NCI-H748 (cell line): ENCODE results near the gene DNAJC1.
"Not testable (repeated sequence)": the region's sequence is repeated elsewhere in the genome, so short reads cannot be mapped to it uniquely, and the experiment has no call there.

Source experiments
- DNase-seq: peaks from one replicate; lab custom pipeline; 2025; ENCODE audit not compliant: unreplicated experiment; lab: John Stamatoyannopoulos, UW

Gene DNAJC1

GRCh38 chr10:21910798-21911197, 92.7 kb downstream of the DNAJC1 start:
- DNase-seq, result no peak

- DNase-seq, result no peak
Observed at GRCh38 chr10:21907436-21907835, 96.1 kb downstream of the DNAJC1 start.

GRCh38 chr10:21904930-21905329, 98.6 kb downstream of the DNAJC1 start:
- no peak for DNase-seq

GRCh38 chr10:21899736-21900135, 103.8 kb downstream of the DNAJC1 start:
- no peak for DNase-seq

GRCh38 chr10:21895932-21896331, 107.6 kb downstream of the DNAJC1 start:
- DNase-seq, result no peak

- DNase-seq, result no peak
Observed at GRCh38 chr10:21894648-21895342, 108.7 kb downstream of the DNAJC1 start.

- DNase-seq, result no peak
Observed at GRCh38 chr10:21891439-21891838, 112.1 kb downstream of the DNAJC1 start.

GRCh38 chr10:21889477-21890275, 113.9 kb downstream of the DNAJC1 start:
- no peak for DNase-seq

- no peak for DNase-seq
Observed at GRCh38 chr10:21888959-21889358, 114.6 kb downstream of the DNAJC1 start.

GRCh38 chr10:21885940-21886339, 117.6 kb downstream of the DNAJC1 start:
- no peak for DNase-seq

GRCh38 chr10:21873198-21873597, 130.3 kb downstream of the DNAJC1 start:
- no peak for DNase-seq

GRCh38 chr10:21872771-21873170, 130.8 kb downstream of the DNAJC1 start:
- DNase-seq, result not testable (repeated sequence)

- no peak for DNase-seq
Observed at GRCh38 chr10:21870849-21871248, 132.7 kb downstream of the DNAJC1 start.

- not testable (repeated sequence) for DNase-seq
Observed at GRCh38 chr10:21869087-21869486, 134.4 kb downstream of the DNAJC1 start.

GRCh38 chr10:21860718-21861117, 142.8 kb downstream of the DNAJC1 start:
- DNase-seq, result no peak

- DNase-seq, result no peak
Observed at GRCh38 chr10:21858455-21858854, 145.1 kb downstream of the DNAJC1 start.

GRCh38 chr10:21849607-21850006, 153.9 kb downstream of the DNAJC1 start:
- no peak for DNase-seq

GRCh38 chr10:21843645-21844044, 159.9 kb downstream of the DNAJC1 start:
- no peak for DNase-seq

GRCh38 chr10:21841273-21841672, 162.3 kb downstream of the DNAJC1 start:
- not testable (repeated sequence) for DNase-seq

GRCh38 chr10:21837487-21837886, 166.0 kb downstream of the DNAJC1 start:
- DNase-seq, result not testable (repeated sequence)

GRCh38 chr10:21834574-21834973, 169.0 kb downstream of the DNAJC1 start:
- not testable (repeated sequence) for DNase-seq

- DNase-seq, result no peak
Observed at GRCh38 chr10:21832821-21833130, 170.8 kb downstream of the DNAJC1 start.
